GM19452 (cell line): ENCODE results near the gene NAA16.
"Not testable (repeated sequence)": the region's sequence is repeated elsewhere in the genome, so short reads cannot be mapped to it uniquely, and the experiment has no call there.

Source experiments
- ATAC-seq: cut with Tn5 transposase; IDR thresholded peaks from one replicate; pipeline ENCODE4 v1.9.1; 2021; ENCODE audit not compliant: unreplicated experiment

Gene NAA16

DNA sequence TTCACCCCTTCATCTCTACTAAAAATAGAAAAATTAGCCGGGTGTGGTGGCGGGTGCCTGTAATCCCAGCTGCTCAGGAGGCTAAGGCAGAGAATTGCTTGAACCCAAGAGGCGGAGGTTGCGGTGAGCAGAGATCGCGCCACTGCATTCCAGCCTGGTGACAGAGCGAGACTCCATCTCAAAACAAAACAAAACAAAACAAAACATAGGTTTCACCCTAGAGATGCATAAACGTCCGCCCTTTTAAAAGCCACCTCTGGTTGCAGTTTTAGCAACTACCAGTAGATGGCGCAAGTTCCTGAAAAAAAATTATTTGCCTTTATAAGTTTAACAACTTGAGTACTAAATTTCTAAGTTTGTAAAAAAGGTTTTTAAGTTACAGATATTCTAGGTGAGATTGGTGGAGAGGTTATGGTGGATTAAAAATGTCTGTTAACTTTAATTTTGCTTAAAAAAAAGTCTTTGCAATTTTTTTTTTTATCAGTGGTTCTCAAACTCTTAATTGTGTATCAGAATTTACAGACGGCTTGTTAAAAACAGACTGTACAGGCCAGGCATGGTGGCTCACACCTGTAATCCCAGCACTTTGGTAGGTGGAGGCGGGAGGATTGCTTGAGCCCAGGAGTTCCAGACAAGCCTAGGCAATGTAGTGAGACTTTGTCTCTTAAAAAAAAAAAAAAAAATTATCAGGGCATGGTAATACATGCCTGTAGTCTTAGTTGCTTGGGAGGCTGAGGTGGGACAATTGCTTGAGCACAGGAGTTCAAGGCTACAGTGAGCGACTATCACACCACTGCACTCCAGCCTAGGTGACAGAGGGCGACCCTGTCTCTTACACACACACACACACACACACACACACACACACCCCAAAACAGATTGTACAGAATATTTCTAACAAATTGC, 42.1 kb downstream of the NAA16 start:
- ATAC-seq: no peak

DNA sequence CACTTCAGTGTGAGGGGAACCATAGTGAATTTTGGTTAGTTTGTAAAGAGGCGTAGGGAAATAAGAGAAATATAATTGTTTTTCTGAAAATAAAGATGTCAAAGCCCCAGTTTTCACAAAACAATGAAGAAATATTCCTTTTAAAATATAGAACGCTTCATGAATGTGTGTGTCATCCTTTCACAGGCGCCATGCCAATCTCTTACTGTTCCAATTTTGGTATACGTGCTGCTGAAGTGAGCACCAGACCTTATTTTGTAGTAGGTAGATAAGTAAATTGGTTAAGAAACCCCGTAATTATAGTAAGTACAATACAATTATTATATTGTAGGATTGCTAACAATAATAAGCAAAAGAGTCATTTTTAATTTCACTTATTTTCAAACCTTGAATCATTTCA, 43.3 kb downstream of the NAA16 start:
- no peak for ATAC-seq

DNA sequence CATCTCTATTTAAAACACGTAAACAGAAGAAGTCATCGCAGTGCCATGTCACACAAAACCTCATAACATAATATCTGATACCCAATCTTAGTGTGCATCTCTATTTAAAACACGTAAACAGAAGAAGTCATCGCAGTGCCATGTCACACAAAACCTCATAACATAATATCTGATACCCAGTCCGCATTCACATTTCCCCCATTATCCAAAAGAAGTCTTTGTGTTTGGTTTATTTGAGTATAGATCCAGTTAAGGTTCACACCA, 45.2 kb downstream of the NAA16 start:
- not testable (repeated sequence) for ATAC-seq

DNA sequence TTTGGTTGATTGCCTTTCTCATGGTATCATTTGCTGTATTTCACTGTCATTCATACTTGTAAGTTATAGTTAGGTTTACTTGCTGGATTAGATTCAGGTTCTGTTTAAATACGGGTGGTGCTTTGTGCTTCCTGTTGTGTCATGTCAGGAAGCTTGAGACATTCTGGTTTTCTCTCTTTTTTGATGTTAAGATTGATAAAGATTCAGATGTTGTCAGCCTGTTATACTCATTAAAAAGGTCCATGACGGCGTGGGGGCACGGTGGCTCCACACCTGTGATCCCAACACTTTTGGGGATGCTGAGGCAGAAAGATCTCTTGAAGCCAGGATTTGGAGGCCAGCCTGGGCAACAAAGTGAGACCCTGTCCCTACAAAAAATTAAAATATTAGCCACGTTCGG, 45.7 kb downstream of the NAA16 start:
- no peak for ATAC-seq

DNA sequence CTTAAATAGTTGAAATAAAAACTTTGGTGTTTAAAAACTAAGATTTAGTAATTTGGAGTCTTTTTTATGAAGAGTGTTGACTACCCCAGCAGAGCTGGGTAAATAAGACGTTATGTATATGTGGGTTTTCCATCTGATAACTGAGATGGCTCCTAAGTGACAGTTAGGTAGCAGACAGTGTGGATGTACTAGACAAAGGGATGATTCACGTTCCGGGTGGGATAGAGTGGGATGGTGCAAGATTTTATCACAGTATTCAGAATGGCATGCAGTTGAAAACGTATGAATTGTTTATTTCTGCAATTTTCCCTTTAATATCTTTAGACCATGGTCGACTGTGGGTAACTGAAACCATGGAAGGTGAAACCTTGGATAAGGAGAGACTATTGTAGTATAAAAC, 50.4 kb downstream of the NAA16 start:
- no peak for ATAC-seq

DNA sequence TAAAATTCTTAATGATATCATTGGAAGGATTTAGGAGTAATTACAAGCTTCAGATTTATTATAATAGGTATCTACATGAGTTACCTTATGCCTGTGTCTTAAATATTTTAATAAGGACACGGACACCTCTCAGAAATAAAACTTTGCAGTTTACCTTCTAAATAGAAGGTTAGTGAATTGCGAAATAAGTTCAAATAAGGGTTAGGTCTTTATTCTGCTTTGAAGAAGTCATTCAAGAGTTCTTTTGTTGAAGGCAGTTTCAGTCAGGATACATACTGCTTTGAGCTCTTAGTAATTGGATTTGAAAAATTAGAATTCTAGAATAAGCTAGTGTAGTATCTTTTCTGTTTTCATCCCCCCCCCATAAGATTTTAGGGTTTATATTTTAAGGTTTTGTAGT, 53.0 kb downstream of the NAA16 start:
- no peak for ATAC-seq

DNA sequence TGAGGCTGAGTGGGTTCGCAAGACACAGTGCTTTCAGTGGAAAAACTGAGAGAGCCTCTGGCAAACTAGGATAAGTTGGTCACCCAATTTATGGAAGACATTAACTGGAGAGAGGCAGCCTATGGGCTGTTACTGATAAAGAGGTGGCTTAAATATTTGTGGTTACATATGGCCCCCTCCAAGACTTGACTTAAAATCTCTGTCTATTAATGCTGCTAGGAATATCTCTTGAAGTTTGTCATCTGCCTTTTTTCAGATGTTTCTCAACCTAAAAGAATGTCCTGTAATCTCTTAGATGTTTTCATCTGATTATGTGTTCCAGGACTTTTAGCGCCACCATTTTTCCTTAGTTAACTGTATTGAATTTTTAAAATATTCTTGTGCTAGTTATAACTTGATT, 54.6 kb downstream of the NAA16 start:
- no peak for ATAC-seq

DNA sequence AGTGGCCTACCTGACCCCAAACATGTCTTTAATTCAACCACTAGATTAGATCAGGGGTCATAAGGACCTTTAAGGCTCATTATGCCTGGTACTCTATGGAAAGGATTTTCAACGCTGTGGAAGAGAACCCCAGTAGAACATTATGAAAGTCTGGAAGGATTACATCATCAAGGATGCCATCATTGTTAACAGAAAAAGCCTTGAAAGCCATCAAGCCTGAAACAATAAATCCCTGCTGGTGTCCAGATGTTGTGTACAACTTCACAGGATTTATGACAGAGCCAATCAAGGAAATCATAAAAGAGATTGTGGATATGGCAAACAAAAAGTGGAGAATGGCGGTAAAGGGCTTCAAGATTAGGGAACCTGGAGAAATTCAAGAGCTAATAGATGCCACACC, 59.7 kb downstream of the NAA16 start:
- ATAC-seq: no peak

DNA sequence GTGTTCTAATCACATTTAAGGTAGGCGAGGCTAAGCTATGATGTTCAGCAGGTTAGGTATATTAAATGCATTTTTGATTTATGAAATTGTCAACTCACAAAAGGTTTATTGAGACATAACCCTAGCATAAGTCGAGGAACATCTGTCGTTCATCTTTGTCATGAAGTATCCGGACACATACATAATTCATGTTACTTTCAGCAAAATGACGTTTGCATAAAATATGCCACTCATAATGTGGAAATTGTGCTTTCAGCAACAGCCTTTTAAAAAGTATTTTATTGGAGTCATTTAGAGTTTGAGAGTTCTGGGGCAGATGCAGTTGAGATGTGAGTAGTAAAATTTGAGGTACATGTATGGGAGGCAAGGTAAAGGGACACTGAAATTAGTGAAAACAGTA, 66.4 kb downstream of the NAA16 start:
- ATAC-seq: no peak

DNA sequence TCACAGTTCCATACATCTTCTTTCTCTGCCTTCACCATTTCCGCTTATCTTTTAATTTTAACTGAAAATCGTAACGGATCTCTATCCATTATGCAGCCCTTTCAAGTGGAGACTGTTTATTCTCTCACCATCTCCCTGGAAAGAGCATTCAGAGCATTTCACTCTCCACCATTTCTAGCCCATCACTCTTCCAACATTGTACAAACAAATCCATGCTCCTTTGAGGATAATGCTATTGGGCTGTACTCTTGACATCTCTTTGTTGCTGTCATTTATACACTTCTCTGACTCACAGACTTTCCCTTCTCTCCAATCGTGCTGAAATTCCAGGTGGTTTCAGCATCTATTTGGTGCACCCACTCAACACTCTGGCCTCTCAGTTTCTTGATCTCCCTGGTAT, 71.4 kb downstream of the NAA16 start:
- ATAC-seq: no peak

DNA sequence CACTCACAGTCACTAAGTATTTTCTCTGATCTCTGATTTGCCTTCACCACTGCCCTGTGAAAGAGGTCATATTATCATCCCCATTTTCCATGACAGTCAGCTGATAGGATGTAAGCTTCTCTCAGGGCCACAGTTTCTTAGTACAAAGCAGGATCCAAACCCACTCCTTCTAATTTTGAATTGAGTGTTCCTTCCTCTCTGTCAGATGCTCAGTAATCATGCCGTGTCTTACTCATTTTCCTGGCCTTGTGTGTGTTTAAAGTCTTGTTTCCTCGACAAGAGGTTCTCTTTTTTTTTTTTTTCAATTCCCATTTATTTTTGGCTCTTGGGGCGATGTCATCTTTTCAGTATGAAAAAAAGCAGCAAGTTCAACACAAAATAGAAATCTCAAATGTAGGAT, 72.3 kb downstream of the NAA16 start:
- ATAC-seq: no peak

DNA sequence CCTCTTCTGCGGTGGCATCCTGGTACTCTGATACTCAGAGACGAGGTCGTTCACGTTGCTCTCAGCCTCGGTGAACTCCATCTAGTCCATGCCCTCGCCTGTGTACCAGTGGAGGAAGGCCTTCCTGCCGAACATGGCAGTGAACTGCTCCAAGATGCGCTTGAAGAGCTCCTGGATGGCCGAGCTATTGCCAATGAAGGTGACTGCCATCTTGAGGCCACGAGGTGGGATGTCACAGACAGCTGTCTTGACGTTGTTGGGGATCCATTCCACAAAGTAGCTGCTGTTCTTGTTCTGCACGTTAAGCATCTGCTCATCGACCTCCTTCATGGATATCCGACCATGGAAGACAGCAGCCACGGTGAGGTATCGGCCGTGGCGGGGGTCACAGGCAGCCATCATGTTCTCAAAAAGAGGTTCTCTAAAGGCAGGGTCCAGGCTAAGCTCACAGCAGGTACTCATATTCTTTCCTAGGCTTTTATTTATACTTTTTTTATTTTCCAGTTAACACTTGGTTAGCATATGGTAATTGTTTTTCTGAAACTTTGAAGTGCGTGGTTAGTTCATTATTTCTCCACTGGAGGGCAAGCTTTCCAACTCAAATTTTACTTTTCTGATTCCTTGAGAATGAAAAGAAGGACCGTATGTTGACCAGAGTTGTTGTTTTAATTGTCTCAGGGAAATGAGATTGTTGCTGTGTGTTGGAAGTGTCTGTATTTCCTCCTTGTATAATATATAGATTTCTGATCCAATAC, 73.9 kb downstream of the NAA16 start:
- no peak for ATAC-seq

DNA sequence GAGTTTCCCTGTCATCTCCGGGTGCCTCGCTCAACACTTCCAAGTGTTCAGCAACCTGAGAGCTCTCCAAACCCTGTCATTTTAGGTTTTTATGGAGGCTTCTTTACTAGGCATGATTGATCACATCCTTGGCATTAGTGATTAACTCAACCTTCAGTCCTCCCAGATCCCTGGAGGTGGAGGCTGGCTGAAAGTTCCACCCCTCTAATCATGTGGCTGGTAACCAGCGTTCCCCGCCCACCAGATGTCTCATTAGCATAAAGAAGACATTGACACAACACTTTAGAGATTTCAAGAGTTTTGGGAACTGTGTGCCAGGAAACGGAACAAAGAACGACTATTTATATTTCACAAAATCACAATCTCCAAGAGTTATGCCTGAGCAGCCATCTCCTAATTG, 75.1 kb downstream of the NAA16 start:
- no peak for ATAC-seq

DNA sequence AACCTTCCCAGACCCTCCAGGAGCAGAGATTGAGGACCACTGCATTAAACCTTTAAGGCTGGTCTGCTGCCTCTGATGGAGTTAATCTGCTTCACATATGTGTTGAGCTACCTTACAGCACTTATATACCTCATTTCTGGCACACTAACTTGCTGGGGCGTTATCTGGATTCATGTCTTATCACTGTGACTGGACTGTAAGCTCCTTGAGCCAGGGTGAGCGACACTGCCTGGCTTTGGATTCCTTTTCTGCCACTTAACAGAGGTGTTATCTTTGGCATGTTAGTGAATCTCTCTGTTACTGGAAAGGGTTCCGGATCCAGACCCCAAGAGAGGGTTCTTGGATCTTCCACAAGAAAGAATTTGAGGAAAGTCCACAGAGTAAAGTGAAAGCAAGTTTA, 76.5 kb downstream of the NAA16 start:
- no peak for ATAC-seq

DNA sequence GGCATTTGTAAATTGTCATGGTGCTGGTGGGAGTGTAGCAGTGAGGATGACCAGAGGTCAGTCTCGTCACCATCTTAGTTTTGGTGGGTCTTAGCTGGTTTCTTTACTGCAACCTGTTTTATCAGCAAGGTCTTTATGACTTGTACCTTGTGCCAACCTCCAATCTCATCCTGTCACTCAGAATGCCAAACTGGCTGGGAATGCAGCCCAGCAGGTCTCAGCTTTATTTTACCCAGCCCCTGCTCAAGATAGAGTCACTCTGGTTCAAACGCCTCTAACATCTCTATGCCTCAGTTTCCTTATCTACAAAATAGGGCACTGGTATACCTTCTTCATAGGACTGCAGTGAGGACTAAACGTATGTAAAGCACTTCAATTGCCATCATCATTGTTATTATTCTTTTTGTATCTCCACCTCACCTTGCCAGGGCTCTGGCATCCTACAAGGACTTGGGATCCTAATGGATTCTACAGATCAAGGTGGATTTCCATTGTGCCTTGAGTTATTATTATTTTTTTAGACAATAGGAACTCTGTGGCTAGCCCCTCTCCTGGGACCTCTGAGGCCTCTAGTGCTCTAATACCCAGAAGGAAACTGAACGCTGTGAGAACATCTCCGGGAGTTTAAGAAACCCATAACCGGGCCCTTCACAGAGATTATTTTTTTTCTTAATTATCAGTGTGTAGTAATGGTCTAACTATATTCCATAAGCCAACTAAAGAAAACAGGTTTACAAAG, 77.2 kb downstream of the NAA16 start:
- ATAC-seq: no peak

DNA sequence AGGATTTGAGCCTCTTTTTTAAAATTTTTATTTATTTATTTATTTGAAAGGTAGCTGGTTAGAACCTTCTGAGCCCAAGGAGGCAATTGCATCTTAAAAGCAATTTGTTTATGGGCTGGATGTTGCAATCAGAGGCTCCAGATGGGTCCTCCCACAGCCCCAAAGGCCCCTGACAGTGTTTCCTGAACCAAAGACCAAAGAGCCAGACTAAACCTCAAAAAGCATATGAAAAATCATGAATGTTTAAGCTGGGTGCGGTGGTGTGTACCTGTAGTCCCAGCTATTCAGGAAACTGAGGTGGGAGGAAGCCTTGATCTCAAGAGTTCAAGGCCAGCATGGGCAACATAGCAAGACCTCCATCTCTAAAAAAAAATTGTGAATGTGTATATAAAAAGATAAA, 78.5 kb downstream of the NAA16 start:
- ATAC-seq: no peak

DNA sequence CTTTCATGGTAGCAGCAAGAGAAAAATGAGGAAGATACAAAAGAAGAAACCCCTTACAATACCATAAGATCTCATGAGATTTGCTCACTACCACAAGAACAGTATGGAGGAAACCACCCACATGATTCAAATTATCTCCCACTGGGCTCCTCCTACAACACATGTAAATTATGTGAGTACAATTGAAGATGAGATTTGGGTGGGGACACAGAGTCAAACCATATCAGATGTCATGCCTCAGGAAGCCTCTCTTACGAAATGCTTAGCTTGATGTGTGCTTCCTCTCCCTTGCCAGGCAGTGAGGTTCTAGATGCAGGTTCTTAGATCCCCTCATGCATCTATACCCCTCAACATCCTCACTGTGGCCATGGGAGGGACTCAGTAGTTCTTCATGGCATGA, 83.1 kb downstream of the NAA16 start:
- ATAC-seq: no peak

DNA sequence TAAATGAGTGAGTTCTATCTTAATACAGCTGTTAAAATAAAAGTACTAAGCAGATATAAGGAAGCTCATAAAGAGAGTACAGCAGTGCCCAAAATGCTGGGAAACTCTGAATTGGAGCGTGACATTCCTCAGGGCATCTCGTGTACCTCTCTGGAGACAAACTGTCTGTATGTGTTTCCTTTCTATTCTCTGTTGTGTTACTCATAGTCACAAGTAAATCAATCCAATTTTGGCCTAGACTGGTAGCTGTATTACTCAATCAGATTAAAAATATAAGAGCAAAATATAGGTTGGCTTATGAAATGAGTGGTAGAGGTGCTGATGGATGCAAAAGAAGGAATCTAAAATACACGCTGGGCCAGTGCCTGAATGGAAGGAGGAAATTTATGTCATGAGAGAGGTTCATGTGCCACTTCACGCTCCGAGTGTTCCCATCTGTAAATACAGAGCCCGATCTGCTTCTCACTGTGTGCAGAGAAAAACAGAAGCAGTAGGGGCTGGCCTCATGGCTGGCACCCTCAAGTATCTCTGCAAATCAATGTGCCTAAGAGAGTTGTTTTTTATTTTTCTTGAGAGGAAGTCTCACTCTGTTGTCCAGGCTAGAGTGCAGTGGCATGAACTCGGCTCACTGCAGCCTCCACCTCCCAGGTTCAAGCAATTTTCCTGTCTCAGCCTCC, 87.6 kb downstream of the NAA16 start:
- no peak for ATAC-seq

DNA sequence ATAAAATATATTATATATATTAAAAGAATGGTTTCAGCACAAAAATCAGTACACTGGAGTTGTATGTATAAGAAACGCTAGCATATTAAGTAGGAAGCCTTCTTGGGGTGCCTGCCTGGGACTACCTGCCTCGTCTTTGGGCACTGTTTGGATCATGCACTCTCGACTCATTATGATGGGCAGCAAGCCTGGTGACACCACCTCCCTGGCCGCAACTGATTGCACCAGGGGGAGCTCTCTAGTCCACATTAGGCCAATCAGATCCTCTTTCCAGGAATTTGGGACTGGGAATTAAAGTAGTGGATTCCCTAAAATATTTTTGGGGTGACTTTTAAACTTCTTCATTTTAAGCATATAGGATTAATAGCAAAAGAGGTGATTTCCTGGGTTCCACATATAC, 90.3 kb downstream of the NAA16 start:
- ATAC-seq: no peak

DNA sequence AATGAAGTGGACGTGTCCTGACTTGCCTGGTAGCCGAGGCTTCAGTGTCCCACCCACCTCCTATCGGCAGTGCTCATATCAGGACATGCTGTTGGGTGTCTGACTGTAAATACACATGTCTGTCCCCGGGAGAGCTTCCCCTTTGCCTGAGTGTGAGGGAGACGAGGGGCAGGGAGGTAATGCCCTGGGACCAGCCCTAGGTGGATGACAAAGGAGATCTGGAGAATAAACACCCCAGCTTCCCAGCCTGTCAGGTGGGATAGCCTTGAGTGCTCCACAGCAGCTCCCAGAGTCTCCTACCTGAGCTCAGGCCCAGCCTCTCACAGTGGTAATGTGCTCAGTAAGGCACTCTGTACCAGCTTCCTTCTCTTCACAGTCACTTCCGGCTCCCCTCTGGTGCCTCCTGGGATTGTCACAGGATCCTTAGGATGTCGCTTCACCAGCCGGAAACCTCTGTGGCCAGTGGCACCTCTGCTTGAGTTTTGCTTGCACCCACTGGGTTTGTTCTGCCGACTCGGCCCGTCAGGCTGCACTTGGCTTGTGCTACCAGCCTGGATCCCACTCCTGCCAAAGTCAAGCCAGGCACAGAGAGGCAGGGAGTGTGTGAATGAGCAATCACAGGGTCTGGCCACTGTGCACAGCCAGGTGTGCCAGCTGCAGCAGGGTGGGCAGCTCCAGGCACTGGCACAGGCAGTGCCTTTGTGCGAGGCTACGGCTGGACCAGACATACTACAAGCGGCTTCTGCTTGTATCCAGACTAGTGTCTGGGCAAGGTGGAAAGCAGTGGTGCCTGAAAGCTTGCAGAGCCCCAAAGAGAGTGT, 91.8 kb downstream of the NAA16 start:
- no peak for ATAC-seq

DNA sequence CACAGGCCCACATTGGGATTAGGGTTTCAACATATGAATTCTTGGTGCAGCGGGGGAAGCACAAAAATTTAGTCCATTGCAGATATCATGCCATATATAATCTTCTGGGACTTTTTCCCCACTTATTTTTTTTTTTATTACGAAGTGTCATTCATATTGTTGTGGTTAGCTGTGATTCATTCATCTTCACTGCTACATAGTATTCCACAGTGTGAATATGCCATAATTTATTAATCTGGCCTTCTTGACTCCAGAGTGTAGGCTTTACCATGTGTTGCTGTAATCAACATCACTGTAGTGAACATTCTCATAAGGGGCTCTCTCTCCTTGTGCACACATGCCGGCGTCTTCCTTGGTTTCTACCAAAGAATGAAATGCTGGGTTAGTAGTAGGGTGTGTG, 92.9 kb downstream of the NAA16 start:
- no peak for ATAC-seq
